Fibroblast of lung (primary cell): ENCODE data around the gene GNAZ. TPM values are rescaled to one million over a fixed set of nuclear protein-coding genes. Genes with fewer than 3 reads are reported as not detected.

Source experiments
- DNase-seq, 2 donors: peaks; one replicate each; pipeline versions ENCODE4 v3.0.0 to v3.0.0-alpha.2; 2010; ENCODE audit warnings: low read depth in 2 of 2
- H2AFZ ChIP-seq: 2 replicates; pipeline ENCODE4 v1.5.1; 2012; ENCODE audit warnings: low read length, control low read depth, inconsistent platforms
- H3K27ac ChIP-seq: 2 replicates; pipeline ENCODE4 v1.5.1; 2011; ENCODE audit warnings: low read length, control low read depth; ENCODE audit not compliant: insufficient read depth
- H3K27me3 ChIP-seq: 2 replicates; pipeline ENCODE4 v1.5.1; 2011; ENCODE audit warnings: mild to moderate bottlenecking, low read length; ENCODE audit not compliant: control insufficient read depth, insufficient read depth
- H3K36me3 ChIP-seq: 2 replicates; pipeline ENCODE4 v1.5.1; 2011; ENCODE audit warnings: low read length; ENCODE audit not compliant: control insufficient read depth, insufficient read depth
- H3K4me1 ChIP-seq: 2 replicates; pipeline ENCODE4 v1.5.1; 2011; ENCODE audit warnings: low read length; ENCODE audit not compliant: control insufficient read depth, insufficient read depth; ENCODE audit errors: extremely low read depth
- H3K4me2 ChIP-seq: 2 replicates; pipeline ENCODE4 v1.5.1; 2011; ENCODE audit warnings: low read length, control low read depth; ENCODE audit not compliant: insufficient read depth; ENCODE audit errors: extremely low read depth
- H3K4me3 ChIP-seq, 4 experiments: fragments of 200-600 bp in 1 of 4; sonication (generic) in 1 of 4; replicated peaks in 1 of 4; 2 replicates each; pipeline ENCODE4 v1.5.1; 2011 to 2016; ENCODE audit warnings: low read length in 4 of 4, low read depth in 3 of 4, mild to moderate bottlenecking in 3 of 4, control low read depth in 2 of 4, inconsistent platforms in 1 of 4, mixed read lengths in 1 of 4; ENCODE audit not compliant: insufficient read depth in 1 of 4; ENCODE audit errors: control extremely low read depth in 1 of 4
- H3K79me2 ChIP-seq: 2 replicates; pipeline ENCODE4 v1.5.1; 2012; ENCODE audit warnings: mild to moderate bottlenecking, low read length, inconsistent platforms; ENCODE audit not compliant: control insufficient read depth, insufficient read depth
- H3K9ac ChIP-seq: 2 replicates; pipeline ENCODE4 v1.5.1; 2011; ENCODE audit warnings: mild to moderate bottlenecking, low read length, control low read depth; ENCODE audit not compliant: insufficient read depth
- H3K9me3 ChIP-seq: 2 replicates; pipeline ENCODE4 v1.5.1; 2012; ENCODE audit warnings: low read depth, low read length; ENCODE audit not compliant: control insufficient read depth, insufficient read depth
- H4K20me1 ChIP-seq: 2 replicates; pipeline ENCODE4 v1.5.1; 2011; ENCODE audit warnings: low read length; ENCODE audit not compliant: control insufficient read depth, insufficient read depth; ENCODE audit errors: extremely low read depth
- CTCF ChIP-seq, 2 donors: IDR thresholded peaks in 1 of 2; conservative IDR thresholded peaks in 1 of 2; 1 replicate in 1 of 2; 2 replicates in 1 of 2; pipeline ENCODE4 v1.5.1; 2011 to 2012; ENCODE audit warnings: low read length in 2 of 2, control low read depth in 1 of 2, inconsistent platforms in 1 of 2, low read depth in 1 of 2, mild to moderate bottlenecking in 1 of 2
- EZH2 ChIP-seq: IDR thresholded peaks from 2 replicates; pipeline ENCODE4 v1.5.1; 2012; ENCODE audit warnings: low read length, control low read depth, mild to moderate bottlenecking; ENCODE audit errors: missing control alignments
- polyA plus RNA-seq, 2 donors: library from polyadenylated mRNA; depleted of rRNA in 1 of 2; stranded (reverse) in 1 of 2; unstranded in 1 of 2; fragments of >200 nt; gene quantifications; 2 replicates each; pipeline ENCODE4 v1.2.1, GENCODE V29; 2011 to 2012; ENCODE audit warnings: missing spikeins in 1 of 2
- total RNA-seq: library from RNA; depleted of rRNA; stranded (reverse); fragments of >200 nt; gene quantifications from 2 replicates; pipeline ENCODE4 v1.2.1, GENCODE V29; 2014

Gene GNAZ
- total and polyA plus RNA-seq, 2 donors (not counting 1 experiment from before 2014, with no cell fraction given) = 0.22 to 1.7 TPM

- no peaks in the 10 kb centered on the region for H4K20me1 ChIP-seq
- H3K79me2 ChIP-seq = no peaks in the 10 kb centered on the region
- no peak overlapping the region for H3K4me2 ChIP-seq
- DNase-seq = peak; percentile 6 to 56
- TF ChIP-seq EZH2 = no peak
- no peak for TF ChIP-seq CTCF (conservative IDR thresholded peaks at IDR 0.05 in 1 of 2, IDR thresholded peaks at IDR 0.05 in 1 of 2; ENCODE audit: low read depth in 1 of 2, low read length in 2 of 2)
- H3K4me3 ChIP-seq = no peak overlapping the region
- no peak overlapping the region for H2AFZ ChIP-seq
- H3K36me3 ChIP-seq = no peaks in the 10 kb centered on the region
- no peaks in the 10 kb centered on the region for H3K9me3 ChIP-seq
- H3K9ac ChIP-seq = no peak overlapping the region
- H3K27ac ChIP-seq = no peak overlapping the region
- no peaks in the 10 kb centered on the region for H3K4me1 ChIP-seq
- H3K27me3 ChIP-seq = no peaks in the 10 kb centered on the region
Observed at GRCh38 chr22:23113067-23113846, 42.9 kb downstream of the GNAZ start.

- Histone ChIP-seq H4K20me1 (no peaks in the 10 kb centered on the region), H3K27me3 (no peaks in the 10 kb centered on the region), H3K4me3 (no peak overlapping the region), H3K36me3 (no peaks in the 10 kb centered on the region), H3K79me2 (no peaks in the 10 kb centered on the region), H3K9me3 (no peaks in the 10 kb centered on the region), H3K27ac (no peak overlapping the region), H3K4me1 (no peaks in the 10 kb centered on the region), H3K4me2 (no peak overlapping the region), H2AFZ (no peak overlapping the region), H3K9ac (no peak overlapping the region)
- DNase-seq = no peak
- TF ChIP-seq CTCF (conservative IDR thresholded peaks at IDR 0.05 in 1 of 2, IDR thresholded peaks at IDR 0.05 in 1 of 2; ENCODE audit: low read depth in 1 of 2, low read length in 2 of 2) (no peak), EZH2 (no peak)
Observed at GRCh38 chr22:23113847-23114720, 43.8 kb downstream of the GNAZ start.

GRCh38 chr22:23114721-23115020 is 44.4 kb downstream of the GNAZ start:
- Histone ChIP-seq H3K79me2 (no peaks in the 10 kb centered on the region), H3K4me3 (no peak overlapping the region), H4K20me1 (no peaks in the 10 kb centered on the region), H3K27ac (no peak overlapping the region), H3K4me1 (no peaks in the 10 kb centered on the region), H3K27me3 (no peaks in the 10 kb centered on the region), H3K36me3 (no peaks in the 10 kb centered on the region), H2AFZ (no peak overlapping the region), H3K4me2 (no peak overlapping the region), H3K9me3 (no peaks in the 10 kb centered on the region), H3K9ac (no peak overlapping the region)
- no peak for DNase-seq
- no peak for TF ChIP-seq EZH2
- TF ChIP-seq CTCF (conservative IDR thresholded peaks at IDR 0.05 in 1 of 2, IDR thresholded peaks at IDR 0.05 in 1 of 2; ENCODE audit: low read depth in 1 of 2, low read length in 2 of 2) = no peak
